HepG2 (cell line): Measurements from ENCODE around the gene TMC8. TPM values are rescaled to one million over a fixed set of nuclear protein-coding genes. Genes with fewer than 3 reads are reported as not detected.

ENCODE experiments used
- BRCA1 ChIP-seq: sonication (generic); formaldehyde crosslinking; IDR thresholded peaks from 2 replicates; pipeline ENCODE4 v1.4.0; 2020; ENCODE audit warnings: missing genetic modification reagents
- ETV5 ChIP-seq: IDR thresholded peaks from 2 replicates; pipeline ENCODE4 v1.6.1; 2018; ENCODE audit warnings: missing biosample characterization, missing genetic modification reagents, inconsistent platforms, borderline replicate concordance
- KMT2A ChIP-seq: sonication (generic); formaldehyde crosslinking; IDR thresholded peaks from 2 replicates; pipeline ENCODE4 v1.4.0; 2020; ENCODE audit warnings: missing genetic modification reagents
- NCOA5 ChIP-seq: sonication (generic); formaldehyde crosslinking; IDR thresholded peaks from 2 replicates; pipeline ENCODE4 v1.4.0; 2020; ENCODE audit warnings: missing genetic modification reagents
- ZBTB42 ChIP-seq: sonication (generic); formaldehyde crosslinking; IDR thresholded peaks from 2 replicates; pipeline ENCODE4 v1.5.0; 2020; ENCODE audit warnings: mild to moderate bottlenecking, missing genetic modification reagents
- ZNF446 ChIP-seq: sonication (generic); formaldehyde crosslinking; IDR thresholded peaks from 2 replicates; pipeline ENCODE4 v1.5.0; 2020; ENCODE audit warnings: mild to moderate bottlenecking, missing genetic modification reagents
- ZNF800 ChIP-seq: sonication (generic); formaldehyde crosslinking; IDR thresholded peaks from 2 replicates; pipeline ENCODE4 v1.4.0; 2020; ENCODE audit warnings: missing genetic modification reagents
- ZXDC ChIP-seq: sonication (generic); formaldehyde crosslinking; IDR thresholded peaks from 2 replicates; pipeline ENCODE4 v1.5.0; 2020; ENCODE audit warnings: mild to moderate bottlenecking, missing genetic modification reagents
- polyA plus RNA-seq, 8 experiments: library from polyadenylated mRNA; depleted of rRNA in 3 of 8; stranded (reverse) in 7 of 8; unstranded in 1 of 8; fragments of >200 nt; fragmentation: Illumina TruSeq in 4 of 8; extraction: Trizol in 4 of 8; gene quantifications; 2 replicates each; pipeline versions ENCODE4 v1.2.1 to v1.2.3, GENCODE V29; 2011 to 2016; ENCODE audit warnings: low read depth in 4 of 8, missing spikeins in 1 of 8, mixed read lengths in 1 of 8; ENCODE audit not compliant: insufficient read depth in 1 of 8
- total RNA-seq, 5 experiments: library from RNA; depleted of rRNA; stranded (reverse); fragments of >200 nt; fragmentation: Illumina TruSeq; extraction: Trizol; gene quantifications; 2 replicates each; pipeline ENCODE4 v1.2.3, GENCODE V29; 2016; ENCODE audit warnings: low read depth in 1 of 5
- TF ChIP-seq, protein P1 (sequence below): sonication (generic); formaldehyde crosslinking; IDR thresholded peaks from 2 replicates; pipeline ENCODE4 v1.8.0; 2022; ENCODE audit warnings: mild to moderate bottlenecking, missing genetic modification reagents, moderate library complexity
- TF ChIP-seq, protein P2 (sequence below): sonication (generic); formaldehyde crosslinking; IDR thresholded peaks from 2 replicates; pipeline ENCODE4 v1.4.0; 2020; ENCODE audit warnings: missing genetic modification reagents
- TF ChIP-seq, protein P3 (sequence below): sonication (generic); formaldehyde crosslinking; IDR thresholded peaks from 2 replicates; pipeline ENCODE4 v1.8.0; 2022; ENCODE audit warnings: missing genetic modification reagents, mild to moderate bottlenecking, moderate library complexity, borderline replicate concordance
- TF ChIP-seq, protein P4 (sequence below): sonication (generic); formaldehyde crosslinking; IDR thresholded peaks from 2 replicates; pipeline ENCODE4 v1.4.0; 2020; ENCODE audit warnings: missing genetic modification reagents

The TMC8 gene
- total and polyA plus RNA-seq, 2 of the 13 experiments (the other 11 are each of a cell fraction or from before 2014, with no cell fraction given) = 0.53 to 7.8 TPM

GRCh38 chr17:78159575-78160158 is 29.1 kb downstream of the TMC8 start (continued):
- TF ChIP-seq, protein P1, sequence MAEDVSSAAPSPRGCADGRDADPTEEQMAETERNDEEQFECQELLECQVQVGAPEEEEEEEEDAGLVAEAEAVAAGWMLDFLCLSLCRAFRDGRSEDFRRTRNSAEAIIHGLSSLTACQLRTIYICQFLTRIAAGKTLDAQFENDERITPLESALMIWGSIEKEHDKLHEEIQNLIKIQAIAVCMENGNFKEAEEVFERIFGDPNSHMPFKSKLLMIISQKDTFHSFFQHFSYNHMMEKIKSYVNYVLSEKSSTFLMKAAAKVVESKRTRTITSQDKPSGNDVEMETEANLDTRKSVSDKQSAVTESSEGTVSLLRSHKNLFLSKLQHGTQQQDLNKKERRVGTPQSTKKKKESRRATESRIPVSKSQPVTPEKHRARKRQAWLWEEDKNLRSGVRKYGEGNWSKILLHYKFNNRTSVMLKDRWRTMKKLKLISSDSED = no peak
- TF ChIP-seq, protein P2, sequence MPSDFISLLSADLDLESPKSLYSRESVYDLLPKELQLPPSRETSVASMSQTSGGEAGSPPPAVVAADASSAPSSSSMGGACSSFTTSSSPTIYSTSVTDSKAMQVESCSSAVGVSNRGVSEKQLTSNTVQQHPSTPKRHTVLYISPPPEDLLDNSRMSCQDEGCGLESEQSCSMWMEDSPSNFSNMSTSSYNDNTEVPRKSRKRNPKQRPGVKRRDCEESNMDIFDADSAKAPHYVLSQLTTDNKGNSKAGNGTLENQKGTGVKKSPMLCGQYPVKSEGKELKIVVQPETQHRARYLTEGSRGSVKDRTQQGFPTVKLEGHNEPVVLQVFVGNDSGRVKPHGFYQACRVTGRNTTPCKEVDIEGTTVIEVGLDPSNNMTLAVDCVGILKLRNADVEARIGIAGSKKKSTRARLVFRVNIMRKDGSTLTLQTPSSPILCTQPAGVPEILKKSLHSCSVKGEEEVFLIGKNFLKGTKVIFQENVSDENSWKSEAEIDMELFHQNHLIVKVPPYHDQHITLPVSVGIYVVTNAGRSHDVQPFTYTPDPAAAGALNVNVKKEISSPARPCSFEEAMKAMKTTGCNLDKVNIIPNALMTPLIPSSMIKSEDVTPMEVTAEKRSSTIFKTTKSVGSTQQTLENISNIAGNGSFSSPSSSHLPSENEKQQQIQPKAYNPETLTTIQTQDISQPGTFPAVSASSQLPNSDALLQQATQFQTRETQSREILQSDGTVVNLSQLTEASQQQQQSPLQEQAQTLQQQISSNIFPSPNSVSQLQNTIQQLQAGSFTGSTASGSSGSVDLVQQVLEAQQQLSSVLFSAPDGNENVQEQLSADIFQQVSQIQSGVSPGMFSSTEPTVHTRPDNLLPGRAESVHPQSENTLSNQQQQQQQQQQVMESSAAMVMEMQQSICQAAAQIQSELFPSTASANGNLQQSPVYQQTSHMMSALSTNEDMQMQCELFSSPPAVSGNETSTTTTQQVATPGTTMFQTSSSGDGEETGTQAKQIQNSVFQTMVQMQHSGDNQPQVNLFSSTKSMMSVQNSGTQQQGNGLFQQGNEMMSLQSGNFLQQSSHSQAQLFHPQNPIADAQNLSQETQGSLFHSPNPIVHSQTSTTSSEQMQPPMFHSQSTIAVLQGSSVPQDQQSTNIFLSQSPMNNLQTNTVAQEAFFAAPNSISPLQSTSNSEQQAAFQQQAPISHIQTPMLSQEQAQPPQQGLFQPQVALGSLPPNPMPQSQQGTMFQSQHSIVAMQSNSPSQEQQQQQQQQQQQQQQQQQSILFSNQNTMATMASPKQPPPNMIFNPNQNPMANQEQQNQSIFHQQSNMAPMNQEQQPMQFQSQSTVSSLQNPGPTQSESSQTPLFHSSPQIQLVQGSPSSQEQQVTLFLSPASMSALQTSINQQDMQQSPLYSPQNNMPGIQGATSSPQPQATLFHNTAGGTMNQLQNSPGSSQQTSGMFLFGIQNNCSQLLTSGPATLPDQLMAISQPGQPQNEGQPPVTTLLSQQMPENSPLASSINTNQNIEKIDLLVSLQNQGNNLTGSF (CRISPR knock-in tag) = no peak
- TF ChIP-seq BRCA1 (CRISPR knock-in tag) (no peak), NCOA5 (CRISPR knock-in tag) (no peak), ZXDC (peak; percentile 97), KMT2A (CRISPR knock-in tag) (no peak), ZNF800 (CRISPR knock-in tag) (no peak), ZNF446 (CRISPR knock-in tag) (no peak), ETV5 (peak; percentile 6; the same call in 1 of the 2 replicates), ZBTB42 (CRISPR knock-in tag) (no peak)
- TF ChIP-seq, protein P3, sequence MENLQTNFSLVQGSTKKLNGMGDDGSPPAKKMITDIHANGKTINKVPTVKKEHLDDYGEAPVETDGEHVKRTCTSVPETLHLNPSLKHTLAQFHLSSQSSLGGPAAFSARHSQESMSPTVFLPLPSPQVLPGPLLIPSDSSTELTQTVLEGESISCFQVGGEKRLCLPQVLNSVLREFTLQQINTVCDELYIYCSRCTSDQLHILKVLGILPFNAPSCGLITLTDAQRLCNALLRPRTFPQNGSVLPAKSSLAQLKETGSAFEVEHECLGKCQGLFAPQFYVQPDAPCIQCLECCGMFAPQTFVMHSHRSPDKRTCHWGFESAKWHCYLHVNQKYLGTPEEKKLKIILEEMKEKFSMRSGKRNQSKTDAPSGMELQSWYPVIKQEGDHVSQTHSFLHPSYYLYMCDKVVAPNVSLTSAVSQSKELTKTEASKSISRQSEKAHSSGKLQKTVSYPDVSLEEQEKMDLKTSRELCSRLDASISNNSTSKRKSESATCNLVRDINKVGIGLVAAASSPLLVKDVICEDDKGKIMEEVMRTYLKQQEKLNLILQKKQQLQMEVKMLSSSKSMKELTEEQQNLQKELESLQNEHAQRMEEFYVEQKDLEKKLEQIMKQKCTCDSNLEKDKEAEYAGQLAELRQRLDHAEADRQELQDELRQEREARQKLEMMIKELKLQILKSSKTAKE (CRISPR knock-in tag) = peak; percentile 64; the same call in 1 of the 2 replicates
- TF ChIP-seq, protein P4, sequence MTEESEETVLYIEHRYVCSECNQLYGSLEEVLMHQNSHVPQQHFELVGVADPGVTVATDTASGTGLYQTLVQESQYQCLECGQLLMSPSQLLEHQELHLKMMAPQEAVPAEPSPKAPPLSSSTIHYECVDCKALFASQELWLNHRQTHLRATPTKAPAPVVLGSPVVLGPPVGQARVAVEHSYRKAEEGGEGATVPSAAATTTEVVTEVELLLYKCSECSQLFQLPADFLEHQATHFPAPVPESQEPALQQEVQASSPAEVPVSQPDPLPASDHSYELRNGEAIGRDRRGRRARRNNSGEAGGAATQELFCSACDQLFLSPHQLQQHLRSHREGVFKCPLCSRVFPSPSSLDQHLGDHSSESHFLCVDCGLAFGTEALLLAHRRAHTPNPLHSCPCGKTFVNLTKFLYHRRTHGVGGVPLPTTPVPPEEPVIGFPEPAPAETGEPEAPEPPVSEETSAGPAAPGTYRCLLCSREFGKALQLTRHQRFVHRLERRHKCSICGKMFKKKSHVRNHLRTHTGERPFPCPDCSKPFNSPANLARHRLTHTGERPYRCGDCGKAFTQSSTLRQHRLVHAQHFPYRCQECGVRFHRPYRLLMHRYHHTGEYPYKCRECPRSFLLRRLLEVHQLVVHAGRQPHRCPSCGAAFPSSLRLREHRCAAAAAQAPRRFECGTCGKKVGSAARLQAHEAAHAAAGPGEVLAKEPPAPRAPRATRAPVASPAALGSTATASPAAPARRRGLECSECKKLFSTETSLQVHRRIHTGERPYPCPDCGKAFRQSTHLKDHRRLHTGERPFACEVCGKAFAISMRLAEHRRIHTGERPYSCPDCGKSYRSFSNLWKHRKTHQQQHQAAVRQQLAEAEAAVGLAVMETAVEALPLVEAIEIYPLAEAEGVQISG (CRISPR knock-in tag) = 0 out of 2 replicates have a peak, but pooled peaks have one; percentile 27
